Kidney (tissue), 14 donors: ENCODE results near the gene NAT9. TPM values are rescaled to one million over a fixed set of nuclear protein-coding genes. Genes with fewer than 3 reads are reported as not detected.
A peak's percentile ranks its signal among the peaks of the same experiment; 100 is the strongest.

Source experiments
- DNase-seq, 5 donors: peaks; one replicate each; pipeline ENCODE4 v3.0.0-alpha.2; 2013 to 2020
- FAIRE-seq: peaks from 2 replicates; lab custom pipeline; 2012; peaks lifted over from hg19 to GRCh38; lab: Jason Lieb, UNC
- H3K27ac ChIP-seq, 2 donors: one replicate each; pipeline ENCODE4 v1.7.0; 2013; ENCODE audit warnings: low read depth in 2 of 2, low read length in 2 of 2, inconsistent platforms in 1 of 2
- H3K27me3 ChIP-seq: one replicate; pipeline ENCODE4 v1.7.1; 2013; ENCODE audit warnings: low read length, inconsistent platforms; ENCODE audit not compliant: control insufficient read depth, insufficient read depth
- H3K36me3 ChIP-seq, 3 donors: one replicate each; pipeline versions ENCODE4 v1.7.0 to v1.7.1; 2013; ENCODE audit warnings: low read length in 3 of 3, control low read depth in 1 of 3, inconsistent platforms in 1 of 3; ENCODE audit not compliant: insufficient read depth in 3 of 3, control insufficient read depth in 2 of 3
- H3K4me1 ChIP-seq, 3 donors: one replicate each; pipeline versions ENCODE4 v1.7.0 to v1.7.1; 2013; ENCODE audit warnings: low read length in 3 of 3, inconsistent platforms in 1 of 3, low read depth in 1 of 3; ENCODE audit not compliant: control insufficient read depth in 2 of 3, insufficient read depth in 2 of 3
- H3K4me3 ChIP-seq, 3 donors: one replicate each; pipeline versions ENCODE4 v1.7.0 to v1.8.1; 2013; ENCODE audit warnings: low read length in 3 of 3, control low read depth in 1 of 3, inconsistent platforms in 1 of 3
- H3K9ac ChIP-seq, 3 donors: one replicate each; pipeline versions ENCODE4 v1.7.0 to v1.7.1; 2013; ENCODE audit warnings: low read length in 3 of 3, control low read depth in 1 of 3, inconsistent platforms in 1 of 3
- H3K9me3 ChIP-seq, 3 donors: one replicate each; pipeline versions ENCODE4 v1.7.0 to v1.7.1; 2013; ENCODE audit warnings: low read length in 3 of 3, control low read depth in 1 of 3, inconsistent platforms in 1 of 3; ENCODE audit not compliant: control insufficient read depth in 2 of 3, insufficient read depth in 1 of 3
- CTCF ChIP-seq: IDR thresholded peaks from 3 replicates; pipeline ENCODE4 v1.5.1; 2012; ENCODE audit warnings: mild to moderate bottlenecking, moderate library complexity, borderline replicate concordance; ENCODE audit not compliant: insufficient read depth; ENCODE audit errors: extremely low read depth
- intact Hi-C: fragments of 100-400 bp; cut with DNase I; formaldehyde crosslinking; loops from one replicate; pipeline ENCODE4 v1.11.1; 2022
- polyA plus RNA-seq: library from polyadenylated mRNA; stranded (reverse); fragments of 350-450 nt; fragmentation: Illumina TruSeq; extraction: RNeasy Lipid Tissue Mini Kit (QIAGEN cat#74804); gene quantifications from one replicate; pipeline ENCODE4 v1.2.3, GENCODE V29; 2014; ENCODE audit warnings: low read depth, low replicate concordance; ENCODE audit not compliant: insufficient read depth
- total RNA-seq: library from RNA; stranded (reverse); fragmentation: NEBNext Ultra II Directional; extraction: Animal tissue kit (Norgen Biotek cat#: 25700); gene quantifications from one replicate; pipeline ENCODE4 v1.2.1, GENCODE V29; 2021
- donor health status: control.
- donor health status: control.
- donor health status: control.
- donor health status: control.
- donor health status: control.
- donor health status: DM: yes; HTN: yes; CAD: no.
- donor health status: Normal renal cell carcinoma (clear cell type).

Gene NAT9
- total and polyA plus RNA-seq, 2 donors from 2014 or later = 33.5 to 41.5 TPM

- H3K27me3 ChIP-seq = no peaks in the 10 kb centered on the region
- TF ChIP-seq CTCF = no peak
- no peak overlapping the region for H3K27ac ChIP-seq
- no peaks in the 10 kb centered on the region for H3K9me3 ChIP-seq
- no peak overlapping the region for H3K9ac ChIP-seq
- intact Hi-C loops = no loop called here
- DNase-seq (no peak), FAIRE-seq (no peak)
- H3K36me3 ChIP-seq = no peaks in the 10 kb centered on the region
- no peak overlapping the region for H3K4me3 ChIP-seq
- peaks cover 0 to 14% (median 0%) of the 10 kb centered on the region in 3 donors for H3K4me1 ChIP-seq
Observed at GRCh38 chr17:74739227-74739831, 36.8 kb downstream of the NAT9 start.

GRCh38 chr17:74738051-74738996 is 37.8 kb downstream of the NAT9 start:
- no peak overlapping the region for H3K9ac ChIP-seq
- no peaks in the 10 kb centered on the region for H3K27me3 ChIP-seq
- no peaks in the 10 kb centered on the region for H3K36me3 ChIP-seq
- H3K4me3 ChIP-seq = no peak overlapping the region
- H3K27ac ChIP-seq = no peak overlapping the region
- intact Hi-C loops = no loop called here
- TF ChIP-seq CTCF = no peak
- FAIRE-seq (no peak), DNase-seq (peak in 3 of 5 donors; percentile 42 to 88 (median 59))
- no peaks in the 10 kb centered on the region for H3K9me3 ChIP-seq
- H3K4me1 ChIP-seq = peaks cover 0 to 14% (median 0%) of the 10 kb centered on the region in 3 donors

GRCh38 chr17:74737299-74738050 is 38.7 kb downstream of the NAT9 start:
- Histone ChIP-seq H3K4me1 (peaks cover 0 to 14% (median 0%) of the 10 kb centered on the region in 3 donors), H3K27me3 (no peaks in the 10 kb centered on the region), H3K36me3 (no peaks in the 10 kb centered on the region), H3K27ac (no peak overlapping the region), H3K9me3 (no peaks in the 10 kb centered on the region), H3K9ac (no peak overlapping the region), H3K4me3 (no peak overlapping the region)
- FAIRE-seq (no peak), DNase-seq (peak in 4 of 5 donors; percentile 74 to 82 (median 78))
- TF ChIP-seq CTCF = no peak
- intact Hi-C loops = no loop called here
